ENCODE measurements around the gene TMEM41A.

Gene TMEM41A

DNA sequence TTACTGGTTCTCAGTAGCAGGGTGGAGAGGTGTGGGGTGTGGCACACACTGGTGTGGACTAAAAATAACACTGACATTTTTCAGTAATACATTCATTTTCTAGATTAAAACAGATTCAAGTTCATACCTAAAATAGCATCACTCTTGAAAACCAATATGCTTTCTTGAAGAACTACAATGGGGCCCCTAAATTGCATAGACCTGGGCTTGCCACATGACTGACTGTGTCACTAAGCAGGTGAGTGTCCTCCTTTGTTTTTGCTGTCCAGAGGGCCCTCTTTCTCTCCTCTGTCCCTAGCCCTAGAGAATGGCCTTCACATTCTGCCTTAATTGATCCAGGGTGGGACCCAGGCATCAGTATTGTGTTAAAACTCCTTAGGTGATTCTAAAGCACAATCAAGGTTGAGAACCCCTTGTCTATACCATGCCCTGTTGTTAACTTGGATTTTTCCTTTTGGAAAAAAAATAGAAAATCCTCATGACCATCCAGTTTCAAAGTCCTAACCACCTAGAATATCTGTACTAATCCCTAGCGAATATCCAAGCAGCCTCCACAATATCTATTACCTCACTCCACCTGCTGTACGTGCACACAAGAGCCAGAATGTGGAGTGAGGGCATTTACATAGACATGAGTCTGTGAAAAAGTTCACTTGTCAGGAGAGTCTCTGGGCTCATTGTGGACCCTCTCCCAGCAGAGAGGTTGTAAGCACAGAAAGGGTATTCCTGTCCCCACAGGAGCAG is 18.7 kb upstream of the TMEM41A start:
- Histone ChIP-seq H3K4me3 (ENCODE audit: low read length) (no peak overlapping the region), H3K36me3 (ENCODE audit: control insufficient read depth, insufficient read depth, low read length) (no peaks in the 10 kb centered on the region), H3K4me1 (ENCODE audit: control insufficient read depth, insufficient read depth, low read length) (no peaks in the 10 kb centered on the region)

DNA sequence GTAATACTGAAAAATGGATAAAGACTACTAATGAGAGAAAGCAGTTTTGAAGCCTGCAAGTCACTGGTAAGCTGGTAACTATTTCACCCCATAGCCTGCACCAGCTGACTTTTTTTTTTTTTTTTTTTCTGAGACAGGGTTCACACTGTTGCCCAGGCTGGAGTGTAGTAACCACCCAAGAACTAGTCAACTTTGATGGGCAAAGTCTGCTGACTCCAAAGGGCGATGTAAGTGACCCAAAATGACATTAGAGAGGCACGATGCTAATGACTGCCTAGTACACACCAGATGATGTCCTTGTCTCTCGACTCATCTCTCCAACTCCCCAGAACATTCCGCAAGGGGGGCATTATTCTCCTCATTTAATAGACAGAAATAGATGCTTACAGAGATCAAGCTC is 12.9 kb upstream of the TMEM41A start:
- Histone ChIP-seq H3K4me1 (ENCODE audit: control insufficient read depth, insufficient read depth, low read length) (no peaks in the 10 kb centered on the region), H3K27ac (ENCODE audit: low read depth, low read length) (no peak overlapping the region), H3K27me3 (ENCODE audit: control insufficient read depth, insufficient read depth, low read length) (no peaks in the 10 kb centered on the region), H3K4me3 (ENCODE audit: low read length) (no peak overlapping the region), H3K9ac (ENCODE audit: low read length) (no peak overlapping the region), H3K36me3 (ENCODE audit: control insufficient read depth, insufficient read depth, low read length) (no peaks in the 10 kb centered on the region)

More for the DNA sequence above, 18.7 kb upstream of the TMEM41A start:
- Histone ChIP-seq H3K9ac (ENCODE audit: low read length) (no peak overlapping the region), H3K27me3 (ENCODE audit: control insufficient read depth, insufficient read depth, low read length) (no peaks in the 10 kb centered on the region), H3K27ac (ENCODE audit: low read depth, low read length) (no peak overlapping the region)

- H3K27ac ChIP-seq (ENCODE audit: low read depth, low read length): no peak overlapping the region
- H3K27me3 ChIP-seq (ENCODE audit: control insufficient read depth, insufficient read depth, low read length): no peaks in the 10 kb centered on the region
- no peak overlapping the region for H3K4me3 ChIP-seq (ENCODE audit: low read length)
- no peak overlapping the region for H3K9ac ChIP-seq (ENCODE audit: low read length)
- no peaks in the 10 kb centered on the region for H3K4me1 ChIP-seq (ENCODE audit: control insufficient read depth, insufficient read depth, low read length)
- no peaks in the 10 kb centered on the region for H3K36me3 ChIP-seq (ENCODE audit: control insufficient read depth, insufficient read depth, low read length)
Measured at GRCh38 chr3:185508335-185508991, 9.6 kb upstream of the TMEM41A start.

GRCh38 chr3:185507883-185508282 is 9.0 kb upstream of the TMEM41A start:
- no peaks in the 10 kb centered on the region for H3K27me3 ChIP-seq (ENCODE audit: control insufficient read depth, insufficient read depth, low read length)

DNA sequence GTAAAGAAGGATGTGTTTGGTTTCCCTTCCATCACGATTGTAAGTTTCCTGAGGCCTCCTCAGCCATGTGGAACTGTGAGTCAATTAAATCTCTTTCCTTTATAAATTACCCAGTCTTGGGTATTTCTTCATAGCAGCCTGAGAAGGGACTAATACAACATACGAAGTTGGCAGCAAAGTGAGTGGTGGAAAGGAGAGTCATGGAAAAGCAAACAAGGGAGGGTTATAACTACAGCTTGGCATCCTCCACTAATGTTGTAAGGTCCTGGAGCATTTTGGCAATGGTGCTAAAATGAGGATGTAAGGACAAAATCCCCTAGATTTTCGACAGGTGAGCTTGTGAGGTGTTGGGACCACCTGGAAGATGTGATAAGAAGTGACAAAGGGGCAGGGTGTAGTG is 5.8 kb upstream of the TMEM41A start:
- Histone ChIP-seq H3K9ac (ENCODE audit: low read length) (no peak overlapping the region), H3K4me1 (ENCODE audit: control insufficient read depth, insufficient read depth, low read length) (no peaks in the 10 kb centered on the region), H3K27ac (ENCODE audit: low read depth, low read length) (no peak overlapping the region), H3K4me3 (ENCODE audit: low read length) (no peak overlapping the region), H3K27me3 (ENCODE audit: control insufficient read depth, insufficient read depth, low read length) (no peaks in the 10 kb centered on the region), H3K36me3 (ENCODE audit: control insufficient read depth, insufficient read depth, low read length) (peaks cover 2% of the 10 kb centered on the region)

More at GRCh38 chr3:185507883-185508282, 9.0 kb upstream of the TMEM41A start:
- Histone ChIP-seq H3K9ac (ENCODE audit: low read length) (no peak overlapping the region), H3K4me3 (ENCODE audit: low read length) (no peak overlapping the region), H3K36me3 (ENCODE audit: control insufficient read depth, insufficient read depth, low read length) (no peaks in the 10 kb centered on the region), H3K27ac (ENCODE audit: low read depth, low read length) (no peak overlapping the region), H3K4me1 (ENCODE audit: control insufficient read depth, insufficient read depth, low read length) (no peaks in the 10 kb centered on the region)

- no peaks in the 10 kb centered on the region for H3K4me1 ChIP-seq (ENCODE audit: control insufficient read depth, insufficient read depth, low read length)
- H3K36me3 ChIP-seq (ENCODE audit: control insufficient read depth, insufficient read depth, low read length): peaks cover 2% of the 10 kb centered on the region
- H3K27ac ChIP-seq (ENCODE audit: low read depth, low read length): no peak overlapping the region
- H3K27me3 ChIP-seq (ENCODE audit: control insufficient read depth, insufficient read depth, low read length): no peaks in the 10 kb centered on the region
- H3K9ac ChIP-seq (ENCODE audit: low read length): no peak overlapping the region
- no peak overlapping the region for H3K4me3 ChIP-seq (ENCODE audit: low read length)
Measured at GRCh38 chr3:185503521-185503920, 4.7 kb upstream of the TMEM41A start.

DNA sequence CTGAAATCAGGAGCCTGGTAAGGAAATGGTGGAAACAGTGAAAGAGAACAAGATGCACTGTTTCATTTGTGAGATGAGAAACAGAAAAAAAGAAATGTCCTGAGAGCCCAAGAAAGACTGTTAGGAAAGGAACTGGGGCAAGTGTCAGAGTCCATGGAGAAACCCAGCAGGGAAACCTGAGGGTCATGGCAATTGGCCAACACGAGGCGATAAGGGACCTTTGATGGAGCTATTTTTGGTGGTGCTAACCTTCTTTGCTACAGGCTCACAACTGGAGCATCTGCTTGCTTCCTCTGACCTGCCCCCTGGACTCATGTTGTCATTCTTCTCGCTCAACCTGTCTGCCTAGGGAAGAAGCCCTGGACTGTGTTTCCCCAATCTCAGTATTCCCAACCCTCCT is 4.2 kb upstream of the TMEM41A start:
- H3K27me3 ChIP-seq (ENCODE audit: control insufficient read depth, insufficient read depth, low read length): no peaks in the 10 kb centered on the region
- no peak overlapping the region for H3K27ac ChIP-seq (ENCODE audit: low read depth, low read length)
- no peak overlapping the region for H3K4me3 ChIP-seq (ENCODE audit: low read length)
- H3K4me1 ChIP-seq (ENCODE audit: control insufficient read depth, insufficient read depth, low read length): no peaks in the 10 kb centered on the region
- peaks cover 2% of the 10 kb centered on the region for H3K36me3 ChIP-seq (ENCODE audit: control insufficient read depth, insufficient read depth, low read length)
- H3K9ac ChIP-seq (ENCODE audit: low read length): no peak overlapping the region

- peaks cover 16% of the 10 kb centered on the region for H3K36me3 ChIP-seq (ENCODE audit: control insufficient read depth, insufficient read depth, low read length)
- no peak overlapping the region for H3K4me3 ChIP-seq (ENCODE audit: low read length)
- no peaks in the 10 kb centered on the region for H3K4me1 ChIP-seq (ENCODE audit: control insufficient read depth, insufficient read depth, low read length)
- no peak overlapping the region for H3K9ac ChIP-seq (ENCODE audit: low read length)
- H3K27me3 ChIP-seq (ENCODE audit: control insufficient read depth, insufficient read depth, low read length): no peaks in the 10 kb centered on the region
- H3K27ac ChIP-seq (ENCODE audit: low read depth, low read length): no peak overlapping the region
Measured at GRCh38 chr3:185490241-185490640, 8.6 kb downstream of the TMEM41A start.

DNA sequence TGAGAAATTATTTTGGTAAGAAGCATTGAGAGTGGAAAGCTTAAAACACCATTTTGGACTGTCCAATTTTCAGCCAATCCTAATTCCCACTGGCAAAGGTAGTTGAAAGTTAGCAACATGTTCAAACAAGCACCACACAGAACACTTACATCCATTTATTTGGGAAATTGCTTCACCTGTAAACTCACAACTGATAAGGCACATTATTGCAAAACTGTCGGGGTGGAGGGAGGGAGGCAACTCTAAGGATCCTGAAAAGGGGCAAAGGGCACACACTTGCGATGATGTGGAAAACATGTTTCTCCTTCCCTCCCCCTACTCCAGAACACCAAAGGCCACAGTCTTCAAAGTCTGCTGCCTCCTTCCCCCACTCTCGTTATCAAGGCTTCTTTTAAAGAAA is 9.4 kb downstream of the TMEM41A start:
- Histone ChIP-seq H3K9ac (ENCODE audit: low read length) (no peak overlapping the region), H3K27ac (ENCODE audit: low read depth, low read length) (no peak overlapping the region), H3K27me3 (ENCODE audit: control insufficient read depth, insufficient read depth, low read length) (no peaks in the 10 kb centered on the region), H3K4me3 (ENCODE audit: low read length) (no peak overlapping the region), H3K4me1 (ENCODE audit: control insufficient read depth, insufficient read depth, low read length) (no peaks in the 10 kb centered on the region), H3K36me3 (ENCODE audit: control insufficient read depth, insufficient read depth, low read length) (peaks cover 10% of the 10 kb centered on the region)

GRCh38 chr3:185488465-185488864 is 10.4 kb downstream of the TMEM41A start:
- Histone ChIP-seq H3K4me3 (ENCODE audit: low read length) (no peak overlapping the region), H3K27ac (ENCODE audit: low read depth, low read length) (no peak overlapping the region), H3K36me3 (ENCODE audit: control insufficient read depth, insufficient read depth, low read length) (peaks cover 4% of the 10 kb centered on the region), H3K4me1 (ENCODE audit: control insufficient read depth, insufficient read depth, low read length) (no peaks in the 10 kb centered on the region), H3K9ac (ENCODE audit: low read length) (no peak overlapping the region), H3K27me3 (ENCODE audit: control insufficient read depth, insufficient read depth, low read length) (no peaks in the 10 kb centered on the region)

DNA sequence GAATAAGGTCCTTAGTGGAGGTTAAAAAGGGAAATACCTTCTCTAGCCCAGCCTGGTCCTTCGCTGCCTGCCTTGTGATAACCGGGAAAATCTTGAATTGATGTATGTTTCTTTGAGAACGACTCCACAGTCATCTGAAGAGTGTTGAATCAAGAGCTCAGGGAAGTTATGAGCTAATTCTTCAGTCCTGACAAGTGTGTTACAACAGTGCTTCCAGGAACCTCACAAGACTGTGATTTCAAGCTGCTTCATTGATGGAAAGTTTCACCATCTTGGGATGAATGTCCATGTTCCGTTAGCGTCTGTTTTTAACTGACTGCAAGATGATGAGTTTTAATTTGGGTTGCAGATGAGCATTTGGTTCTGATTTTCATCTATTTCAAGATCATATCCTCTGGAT is 12.4 kb downstream of the TMEM41A start:
- Histone ChIP-seq H3K9ac (ENCODE audit: low read length) (no peak overlapping the region), H3K36me3 (ENCODE audit: control insufficient read depth, insufficient read depth, low read length) (peaks cover 9% of the 10 kb centered on the region), H3K4me3 (ENCODE audit: low read length) (no peak overlapping the region), H3K27ac (ENCODE audit: low read depth, low read length) (no peak overlapping the region), H3K27me3 (ENCODE audit: control insufficient read depth, insufficient read depth, low read length) (no peaks in the 10 kb centered on the region), H3K4me1 (ENCODE audit: control insufficient read depth, insufficient read depth, low read length) (no peaks in the 10 kb centered on the region)

DNA sequence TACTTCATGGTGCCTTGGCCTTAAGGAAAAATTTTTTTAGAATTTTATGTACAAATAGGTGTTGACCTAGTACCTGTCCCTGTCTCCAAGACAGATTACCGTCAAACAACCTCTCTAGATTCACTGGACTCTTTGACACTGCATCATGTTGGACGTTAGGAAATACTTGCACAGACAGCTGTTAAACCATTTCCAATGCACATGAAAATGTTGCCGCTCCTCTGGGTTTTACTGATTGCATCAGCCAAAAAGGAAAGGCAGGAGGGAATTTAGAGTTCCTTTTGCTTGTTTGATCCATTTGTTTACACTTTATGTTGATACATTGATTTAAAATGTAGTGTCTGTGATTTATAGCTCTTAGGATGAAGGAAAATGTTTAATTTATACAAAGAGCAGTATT is 14.5 kb downstream of the TMEM41A start:
- Histone ChIP-seq H3K36me3 (ENCODE audit: control insufficient read depth, insufficient read depth, low read length) (peaks cover 6% of the 10 kb centered on the region), H3K4me3 (ENCODE audit: low read length) (no peak overlapping the region), H3K9ac (ENCODE audit: low read length) (no peak overlapping the region), H3K27ac (ENCODE audit: low read depth, low read length) (no peak overlapping the region), H3K27me3 (ENCODE audit: control insufficient read depth, insufficient read depth, low read length) (no peaks in the 10 kb centered on the region), H3K4me1 (ENCODE audit: control insufficient read depth, insufficient read depth, low read length) (no peaks in the 10 kb centered on the region)

Data from rectal smooth muscle tissue (tissue), 1 donor.